ENCODE results near the gene LAMA1.

LAMA1 gene

DNA sequence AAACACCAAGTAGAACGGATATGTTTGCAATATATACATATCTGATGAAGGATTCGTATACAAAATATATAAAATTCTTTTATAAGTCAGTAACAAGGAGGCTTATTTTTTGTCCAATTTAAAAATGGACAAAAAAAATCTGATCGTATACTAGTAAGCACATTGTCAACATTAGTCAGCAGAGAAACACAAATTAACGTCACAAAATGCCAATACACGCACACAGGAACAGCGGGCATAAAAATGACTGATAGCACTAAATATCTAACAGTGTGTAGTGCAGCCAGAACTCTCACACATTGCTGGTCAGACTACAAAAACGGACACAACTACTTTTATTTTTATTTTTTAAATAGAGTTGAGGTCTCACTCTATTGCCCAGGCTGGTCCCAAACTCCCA, 69.5 kb downstream of the LAMA1 start:
- DNase-seq = no peak

DNA sequence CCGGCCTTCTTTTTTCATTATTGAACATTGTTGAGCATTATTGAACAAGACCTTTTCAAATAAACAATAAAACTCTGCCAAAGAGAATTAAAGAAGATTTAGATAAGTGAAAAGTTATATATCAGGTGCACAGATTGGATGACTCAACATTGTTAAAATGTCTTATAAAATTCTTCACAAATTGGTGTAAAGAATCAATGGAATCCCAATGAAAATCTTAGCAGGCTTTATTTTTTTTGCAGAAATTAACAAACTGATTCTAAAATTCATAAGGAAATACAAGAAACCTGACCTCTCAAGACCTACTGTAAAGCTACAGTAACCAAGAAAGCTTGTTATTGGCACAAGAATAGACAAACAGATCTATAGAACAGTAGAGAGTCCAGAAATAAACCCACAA, 70.3 kb downstream of the LAMA1 start:
- no peak for DNase-seq

DNA sequence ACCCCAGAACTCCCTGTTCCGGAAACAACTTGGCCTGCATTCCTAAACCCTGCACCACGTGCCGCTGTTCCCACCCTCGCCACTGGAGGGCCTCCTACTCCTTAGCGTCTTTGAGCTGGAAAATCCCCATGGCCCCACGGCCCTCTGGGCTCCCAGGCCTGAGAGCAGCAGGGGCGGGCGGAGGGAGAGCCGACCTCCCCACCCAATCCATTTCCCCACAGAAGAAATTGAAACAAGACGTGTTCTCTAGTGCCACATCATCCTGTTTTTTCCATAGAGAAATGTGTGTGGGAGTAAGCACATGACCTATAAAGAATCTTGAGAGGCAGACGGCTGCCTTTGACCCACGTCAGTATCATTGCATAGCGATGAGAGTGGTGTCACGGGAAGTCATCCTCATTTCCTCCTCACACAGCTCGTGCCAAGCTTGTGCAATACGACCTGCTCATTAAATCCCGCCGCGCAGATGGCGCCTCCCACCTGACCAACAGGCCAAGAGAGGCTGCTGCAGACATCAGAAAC, 79.2 kb downstream of the LAMA1 start:
- peak; percentile 9 for DNase-seq

DNA sequence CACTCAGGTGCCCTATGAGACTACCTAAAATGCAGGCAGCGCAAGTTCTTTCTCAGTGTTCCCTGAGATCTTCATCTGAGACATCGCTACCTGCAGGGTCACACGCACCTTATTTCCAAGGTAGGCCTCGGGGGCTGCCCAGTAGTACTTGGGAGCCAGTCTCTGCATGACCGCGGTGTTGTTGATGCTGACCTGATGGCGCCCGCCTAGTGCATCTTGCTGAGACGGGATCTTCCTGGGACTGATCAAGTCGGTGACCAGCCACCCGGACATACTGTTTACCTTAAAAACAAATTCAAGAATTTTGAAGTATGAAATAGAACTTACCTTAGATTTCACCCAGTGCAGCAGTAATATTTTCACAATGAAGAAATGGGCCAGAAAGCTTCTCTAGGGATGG, 80.1 kb downstream of the LAMA1 start:
- DNase-seq = no peak

DNA sequence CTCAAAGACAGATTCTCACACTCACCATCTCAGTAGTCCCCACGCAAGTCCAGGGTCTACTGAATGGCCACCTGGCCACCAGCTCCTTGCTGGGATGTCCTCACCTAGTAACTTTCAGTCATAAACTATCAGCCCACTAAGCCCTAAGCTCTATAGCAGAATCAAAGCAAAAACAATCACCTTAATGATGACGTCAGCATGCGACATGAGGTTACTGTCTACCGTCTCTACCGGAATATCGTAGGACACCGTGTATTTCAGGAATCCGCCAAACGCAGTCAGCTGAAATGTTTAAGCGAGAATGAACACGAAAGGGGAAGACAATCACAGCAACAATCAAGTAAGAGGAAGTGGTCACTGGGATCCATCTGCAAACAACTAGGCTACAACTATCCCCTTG, 81.8 kb downstream of the LAMA1 start:
- no peak for DNase-seq

DNA sequence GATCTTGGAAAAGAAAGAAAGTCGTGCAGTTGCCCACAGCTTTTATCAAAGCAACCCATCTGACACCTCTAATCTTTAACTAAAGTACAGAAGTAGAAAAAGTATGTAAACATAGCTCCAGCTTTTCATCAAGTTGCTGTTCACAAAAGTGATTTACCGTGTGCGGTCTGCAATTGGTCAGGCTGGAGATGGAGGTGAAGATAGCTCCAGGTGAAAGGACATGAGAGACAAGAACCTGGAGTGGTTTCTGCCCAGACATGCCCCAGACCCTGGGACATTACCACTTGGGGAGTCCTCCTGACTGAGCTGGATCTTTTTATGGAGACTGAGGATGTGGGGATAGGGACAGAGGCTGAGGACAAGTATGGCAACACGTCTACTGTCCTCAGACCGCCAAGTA, 82.7 kb downstream of the LAMA1 start:
- DNase-seq = no peak

DNA sequence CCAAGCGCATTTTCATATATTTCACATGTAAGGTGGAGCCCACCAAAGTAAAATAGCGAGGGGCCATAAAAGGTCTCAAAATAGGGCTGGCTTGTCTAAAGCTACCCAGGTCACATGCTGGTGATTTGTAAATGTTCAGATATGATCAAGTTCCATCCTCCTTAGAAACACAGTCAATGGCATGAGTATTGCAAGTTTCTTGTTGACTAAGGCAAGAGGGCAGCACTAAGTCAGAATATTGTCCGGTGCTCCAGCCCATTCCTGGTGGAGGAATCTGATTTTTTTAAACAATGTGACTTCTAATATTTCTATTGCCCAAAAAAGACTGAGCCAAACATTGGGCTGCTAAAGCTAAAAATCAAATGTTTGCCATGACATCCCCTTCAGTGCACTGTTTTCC, 85.1 kb downstream of the LAMA1 start:
- no peak for DNase-seq

DNA sequence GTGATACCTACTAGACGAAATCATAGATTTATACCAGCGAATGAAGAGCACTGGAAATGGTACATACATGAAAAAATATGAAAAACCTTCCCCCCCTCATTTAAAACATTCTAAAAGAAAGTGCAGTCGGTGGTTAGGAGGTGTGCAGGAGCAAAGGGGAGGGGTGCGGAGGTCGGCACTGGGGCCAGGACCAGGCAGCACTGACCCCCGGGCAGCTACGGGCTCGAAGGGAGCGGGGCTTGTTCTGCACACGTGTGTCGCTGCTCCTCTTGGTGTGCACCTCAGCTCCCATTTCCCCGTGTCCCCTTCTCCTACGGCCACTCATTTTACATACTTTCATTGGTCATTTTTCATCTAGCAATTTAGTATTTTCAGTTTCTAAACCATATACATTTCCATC, 89.0 kb downstream of the LAMA1 start:
- DNase-seq = no peak

DNA sequence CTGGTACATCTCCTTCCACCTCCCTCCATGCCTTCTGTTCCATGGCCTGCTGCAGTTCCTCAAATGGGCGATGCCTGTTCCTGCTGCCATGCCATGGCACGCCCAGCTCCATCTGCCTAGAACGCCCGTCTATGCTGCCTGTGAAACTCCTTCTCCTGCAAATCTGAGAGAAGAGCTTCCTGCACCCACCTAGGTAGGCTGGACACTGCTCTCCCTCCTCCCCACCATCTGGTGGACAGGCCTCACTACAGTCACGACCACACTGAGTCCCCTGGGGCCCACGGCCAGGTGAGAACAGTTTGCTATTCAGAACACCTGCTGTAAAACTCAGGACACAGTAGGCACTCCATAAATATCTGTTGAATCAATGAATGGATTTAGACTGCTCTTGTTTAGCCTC, 92.4 kb downstream of the LAMA1 start:
- DNase-seq = no peak

DNA sequence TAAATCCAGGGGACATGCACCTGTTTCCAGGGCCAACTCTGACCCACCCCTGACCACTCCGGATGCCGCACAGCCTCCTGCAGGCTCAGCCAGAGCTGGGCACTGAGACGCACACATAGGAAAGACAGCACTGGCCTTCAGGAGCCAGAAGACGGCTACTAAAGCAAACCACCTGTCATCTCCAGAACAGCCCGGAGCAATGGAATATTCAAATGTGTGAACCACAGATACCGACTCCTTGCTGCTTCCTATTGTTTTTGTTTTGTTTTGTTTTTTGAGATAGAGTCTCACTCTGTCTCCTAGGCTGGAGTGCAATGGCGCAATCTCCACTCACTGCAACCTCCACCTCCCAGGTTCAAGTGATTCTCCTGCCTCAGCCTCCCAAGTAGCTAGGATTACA, 94.0 kb downstream of the LAMA1 start:
- no peak for DNase-seq

DNA sequence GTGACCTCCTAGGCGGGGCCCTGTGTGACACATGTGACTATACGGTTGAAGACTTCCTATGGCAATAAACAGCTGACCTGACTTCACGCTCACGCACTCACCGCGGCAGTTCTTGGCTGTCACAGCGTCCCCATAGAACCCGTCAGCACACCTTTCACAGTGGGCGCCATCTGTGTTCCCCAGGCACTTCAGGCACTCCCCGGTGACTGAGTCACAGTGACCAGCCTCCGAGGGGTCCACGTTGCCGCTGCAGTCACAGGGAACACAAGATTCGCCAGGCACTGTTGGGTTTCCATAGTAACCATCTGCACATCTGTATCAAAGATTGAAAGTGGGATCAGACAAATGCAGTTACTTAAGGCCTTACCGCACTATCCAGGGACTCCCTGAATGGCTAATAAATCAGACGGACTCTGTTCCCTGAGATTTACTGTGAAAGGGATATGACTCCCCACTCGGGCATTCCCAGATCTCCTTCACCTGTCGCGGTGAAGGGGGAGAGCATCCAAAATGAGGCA, 94.5 kb downstream of the LAMA1 start:
- DNase-seq = no peak

DNA sequence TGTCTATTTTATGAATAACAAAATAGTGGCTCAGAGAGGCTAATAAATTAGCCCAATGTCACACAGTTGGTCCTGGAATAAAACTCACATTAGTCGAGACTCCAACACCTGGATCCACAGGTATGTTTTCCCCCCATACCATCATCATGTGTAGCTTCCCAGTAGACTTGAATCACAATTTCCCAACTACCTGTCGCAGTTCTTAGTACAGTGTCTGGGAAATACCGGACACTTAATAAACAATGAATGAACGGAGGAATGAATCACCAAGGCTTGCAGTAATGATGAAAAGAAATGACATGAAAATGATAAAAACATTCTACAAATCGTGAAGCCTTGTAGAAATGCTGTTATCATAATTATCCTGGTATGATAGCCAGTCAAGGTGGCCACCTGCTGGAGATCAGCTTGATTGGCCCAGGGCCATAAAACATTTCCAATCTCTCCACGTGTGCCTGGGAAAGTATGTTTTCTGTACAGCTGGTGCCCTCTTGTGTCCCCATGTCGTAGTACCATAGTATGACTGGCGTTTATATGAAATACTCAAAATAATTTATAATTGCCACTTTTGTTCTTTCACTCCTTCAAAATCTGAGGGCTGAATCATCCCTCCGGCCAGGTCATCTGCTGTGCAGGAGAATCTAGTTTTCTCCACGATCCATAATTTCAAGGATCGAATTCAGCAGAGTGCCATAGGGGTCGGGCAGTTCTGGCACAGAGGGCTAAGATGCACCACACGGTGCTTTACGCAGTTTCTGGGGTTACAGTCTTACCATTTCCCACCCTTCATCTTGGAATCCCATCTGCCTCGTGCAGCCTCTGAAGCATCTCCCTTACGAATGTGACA, 95.4 kb downstream of the LAMA1 start:
- peak; percentile 7 for DNase-seq

DNA sequence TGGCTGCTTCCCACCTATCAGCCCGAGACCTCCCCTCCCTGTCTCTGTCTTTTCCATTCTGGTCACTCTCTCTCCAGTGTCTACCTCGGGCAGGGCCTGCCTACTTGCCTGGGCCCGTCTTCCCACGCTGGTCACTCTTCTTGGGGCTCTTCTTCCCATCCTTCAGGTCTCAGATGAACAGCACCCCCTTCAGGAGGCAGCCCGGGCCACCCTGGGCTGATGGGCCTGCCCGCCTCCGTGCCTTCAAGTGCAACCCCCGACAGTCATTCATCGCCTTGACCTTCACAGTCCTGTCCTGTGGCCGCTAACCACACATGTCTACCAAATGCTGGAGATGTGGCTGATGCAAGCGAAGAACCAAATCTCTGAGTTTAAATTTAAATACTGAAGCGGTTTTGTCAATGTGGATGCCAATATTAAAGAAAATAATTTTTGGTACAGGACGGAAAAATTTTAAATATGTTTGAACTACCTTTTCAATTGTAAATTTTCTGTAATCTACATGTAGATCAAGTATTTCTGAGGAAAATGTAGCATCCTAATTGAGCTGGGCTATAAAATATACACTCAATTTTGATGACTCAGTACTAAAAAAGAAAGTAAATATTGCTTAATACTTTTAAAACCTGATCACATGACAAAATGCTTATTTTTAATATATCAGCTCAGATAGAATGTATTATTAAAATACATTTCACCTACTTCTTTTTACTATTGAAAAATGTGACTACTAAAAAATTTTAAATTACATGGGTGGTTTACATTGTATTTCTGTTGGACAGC, 96.4 kb downstream of the LAMA1 start:
- no peak for DNase-seq

DNA sequence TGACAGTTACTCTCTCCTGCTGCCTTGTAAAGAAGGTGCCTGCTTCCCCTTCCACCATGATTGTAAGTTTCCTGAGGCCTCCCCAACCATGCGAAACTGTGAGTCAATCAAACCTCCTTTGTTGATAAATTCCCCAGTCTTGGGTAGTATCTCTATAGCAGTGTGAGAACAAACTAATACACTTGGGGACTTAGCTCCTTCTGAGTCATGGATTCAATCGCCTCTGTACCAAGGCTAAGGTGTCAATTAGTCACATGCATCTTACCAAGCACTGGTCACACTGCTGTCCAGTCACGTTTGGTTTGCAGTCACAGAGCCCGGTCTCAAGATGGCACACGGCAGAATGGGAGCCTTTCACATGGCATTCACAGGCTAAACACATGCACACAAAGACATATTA, 100.6 kb downstream of the LAMA1 start:
- DNase-seq = no peak

DNA sequence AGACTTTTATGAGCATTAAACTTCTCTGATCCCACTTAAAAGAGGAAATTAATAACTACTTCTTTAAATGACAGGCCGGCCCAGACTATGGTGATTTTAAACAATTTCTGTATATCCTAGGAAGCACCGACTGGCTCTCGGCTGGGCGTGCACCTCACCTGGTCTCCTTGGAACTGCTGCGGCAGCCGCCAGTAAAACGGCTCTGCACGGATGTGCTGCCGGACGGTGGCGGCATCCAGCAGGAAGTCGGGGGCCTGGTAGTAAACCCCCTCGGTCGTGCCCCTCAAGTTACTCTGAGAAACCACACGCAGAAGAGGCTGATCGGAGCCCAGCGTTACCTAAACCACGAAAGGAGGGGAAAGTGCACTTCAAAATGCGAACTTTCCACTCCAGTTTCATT, 106.5 kb downstream of the LAMA1 start:
- DNase-seq = no peak

DNA sequence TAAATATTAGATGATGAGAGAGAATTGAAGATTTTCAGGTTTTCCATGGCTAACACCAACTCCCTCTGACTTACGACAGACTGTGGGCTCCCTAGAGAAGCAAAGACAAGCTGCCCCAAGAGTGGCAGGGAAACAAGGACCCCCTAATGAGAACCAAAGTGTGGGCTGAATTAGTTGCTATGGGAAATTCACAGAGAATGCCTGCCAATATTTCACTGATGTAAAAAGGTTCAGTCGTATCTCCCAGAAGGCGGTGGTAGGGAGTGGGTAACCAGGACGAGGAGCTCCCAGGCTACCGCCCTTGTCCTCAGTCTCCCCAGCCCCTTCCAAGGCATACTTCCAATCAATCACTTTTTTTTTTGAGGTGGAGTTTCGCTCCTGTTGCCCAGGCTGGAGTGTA, 113.6 kb downstream of the LAMA1 start:
- DNase-seq = no peak

DNA sequence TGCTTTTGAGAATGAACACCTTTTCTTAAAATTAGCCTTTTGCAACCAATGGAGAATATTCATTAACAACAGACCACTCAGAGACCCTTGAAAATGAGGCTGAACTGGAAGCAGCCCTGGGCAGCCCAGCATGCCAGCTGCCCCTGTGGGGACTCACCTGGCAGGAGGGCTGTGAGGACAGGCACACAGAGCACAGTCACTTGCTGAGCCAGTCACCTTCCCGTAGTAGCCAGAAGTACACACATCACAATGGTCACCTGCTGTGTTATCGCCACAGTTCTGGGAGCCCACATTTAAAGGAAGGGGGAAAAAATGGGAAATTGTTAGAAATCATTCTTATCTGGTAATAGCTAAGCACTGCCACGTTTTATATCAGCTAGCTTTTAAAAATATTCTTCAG, 115.5 kb downstream of the LAMA1 start:
- no peak for DNase-seq

DNA sequence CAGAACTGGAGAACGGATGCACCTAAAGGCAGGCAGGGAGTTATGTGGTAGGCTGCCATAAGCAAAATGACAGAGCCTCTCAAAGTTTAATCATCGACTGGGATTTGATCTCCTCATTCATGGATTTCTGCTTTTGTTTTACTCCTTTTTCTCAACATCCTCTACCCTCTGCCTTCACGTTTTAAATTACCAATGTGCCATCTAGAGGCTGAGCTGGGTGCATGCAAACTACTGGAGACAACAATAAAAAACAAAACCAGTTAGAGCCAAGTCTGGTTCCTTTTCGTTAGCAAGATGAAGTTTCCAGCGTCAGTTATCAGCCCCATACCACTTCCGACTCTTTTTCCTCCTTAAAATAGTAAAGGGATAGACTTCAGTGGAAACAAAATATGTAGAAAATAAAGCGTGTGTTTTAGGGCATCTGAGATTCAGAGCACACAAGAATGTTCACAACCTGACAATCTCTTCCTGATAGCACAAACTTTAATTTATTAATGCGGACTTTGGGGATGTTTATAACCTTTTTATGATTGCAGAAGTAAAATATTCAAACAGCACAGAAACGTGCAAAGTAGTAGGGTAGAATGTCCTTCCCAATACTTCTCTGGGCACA, 117.0 kb downstream of the LAMA1 start:
- DNase-seq = no peak

DNA sequence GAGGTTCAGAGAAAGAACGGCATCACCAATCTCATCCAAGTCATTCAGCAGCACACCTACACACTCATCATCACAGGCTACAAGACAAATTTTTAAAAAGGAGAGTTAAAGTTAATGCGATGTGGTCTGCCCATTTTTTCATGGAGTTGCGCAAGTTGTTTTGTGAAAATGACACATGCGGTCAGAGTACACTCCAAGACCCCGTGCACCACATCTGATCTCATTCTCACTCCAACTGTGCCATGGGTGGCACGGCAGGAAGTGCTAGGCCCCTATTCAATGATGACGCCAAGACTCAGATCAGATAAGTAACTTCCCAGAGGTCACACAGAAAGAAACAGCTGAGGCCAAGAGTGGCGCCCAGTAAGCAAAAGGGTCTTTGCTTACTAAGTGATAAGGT, 119.8 kb downstream of the LAMA1 start:
- DNase-seq = no peak

DNA sequence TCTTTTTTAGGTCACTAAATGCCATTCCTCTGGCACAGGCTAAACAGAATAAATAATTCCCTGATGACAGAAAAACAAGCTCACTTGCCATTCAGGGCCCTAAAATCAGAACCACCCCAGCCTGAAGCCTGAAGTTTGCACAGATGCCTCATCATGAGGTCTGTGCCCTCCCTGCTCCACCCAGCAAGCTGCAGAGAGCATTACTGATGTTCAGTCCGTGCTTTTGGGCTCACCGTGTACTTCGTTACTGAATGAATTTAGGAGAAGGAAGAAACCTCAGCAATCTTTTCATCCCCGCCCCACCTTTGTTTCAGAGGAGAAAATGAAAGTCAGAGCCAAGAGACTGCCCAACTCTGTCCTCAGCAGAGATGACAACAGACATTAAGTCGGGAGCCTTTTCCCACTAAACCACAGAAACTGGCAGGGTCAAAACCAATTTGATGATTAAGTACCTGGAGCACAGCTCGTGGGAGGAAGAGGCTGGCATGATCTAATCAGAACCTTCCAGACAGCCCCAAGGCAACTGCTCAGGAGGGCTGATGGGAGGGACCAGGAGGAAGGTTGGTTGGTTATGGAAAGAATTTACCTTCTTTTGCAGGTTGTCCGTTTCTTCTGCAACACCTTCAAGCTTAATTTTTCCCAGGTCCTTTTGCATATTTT, 122.7 kb downstream of the LAMA1 start:
- no peak for DNase-seq

DNA sequence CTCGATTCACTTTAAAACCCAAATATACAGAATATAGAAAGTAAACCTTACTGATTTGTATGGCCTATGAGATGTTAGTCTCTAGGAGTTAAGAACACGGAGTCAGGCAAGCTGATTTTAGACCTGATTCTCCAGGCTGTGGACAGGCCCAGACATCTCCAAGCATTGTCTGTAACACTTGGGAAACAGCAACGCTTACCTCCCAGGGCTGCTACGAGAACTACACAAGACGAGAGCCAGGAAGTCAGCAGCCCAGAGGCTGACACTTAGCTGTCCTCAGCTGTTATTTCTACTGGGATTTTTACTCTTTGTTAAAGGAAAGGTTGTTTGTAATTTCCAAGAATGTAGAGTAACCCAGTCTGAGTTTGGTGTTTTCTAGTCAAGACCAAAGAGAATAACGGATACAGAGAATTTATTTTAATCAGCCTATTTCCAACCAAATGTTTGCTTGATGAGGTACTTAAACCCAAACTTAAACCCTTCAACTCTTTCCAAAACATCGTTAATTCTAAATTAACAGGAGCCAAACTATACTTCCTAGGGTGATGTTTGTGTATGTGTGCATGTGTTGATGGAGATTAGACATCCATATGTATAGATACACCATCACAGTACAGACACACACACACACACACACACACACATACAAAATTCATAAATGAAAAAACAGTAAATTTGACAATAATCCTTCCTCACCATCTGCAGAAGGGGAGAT, 123.4 kb downstream of the LAMA1 start:
- DNase-seq = no peak

DNA sequence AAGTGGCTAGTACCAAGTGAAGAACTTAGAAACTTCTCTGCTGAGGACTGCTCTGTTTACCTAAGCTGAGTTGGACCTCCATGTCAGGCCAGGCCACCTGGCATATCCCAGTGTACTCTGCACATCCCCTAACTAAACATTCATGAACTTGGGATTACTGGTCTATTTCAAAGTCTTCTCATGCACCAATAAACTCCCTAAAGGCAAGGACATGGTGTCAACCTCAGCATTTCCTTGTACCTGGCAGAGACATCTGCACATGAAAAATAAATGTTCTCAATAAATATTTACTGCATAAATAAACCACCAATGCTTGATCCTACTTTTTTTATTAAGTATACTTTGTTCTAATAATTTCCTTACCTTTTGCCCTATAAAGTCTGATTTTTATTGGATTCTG, 124.8 kb downstream of the LAMA1 start:
- DNase-seq = no peak
